Pancreas (tissue), 10 donors: Measurements from ENCODE around the gene TP53I13. TPM values are rescaled to one million over a fixed set of nuclear protein-coding genes. Genes with fewer than 3 reads are reported as not detected.

Experiments used
- ATAC-seq, 4 donors: fragments of 200-7000 bp; cut with Tn5 transposase; one replicate each; pipeline versions ENCODE4 v1.8.0 to v1.9.1; 2020; ENCODE audit warnings: mild to moderate bottlenecking in 4 of 4, moderate library complexity in 4 of 4
- DNase-seq, 6 donors: peaks; one replicate each; pipeline ENCODE4 v3.0.0-alpha.2; 2020
- FAIRE-seq: peaks from 2 replicates; lab custom pipeline; 2012; peaks lifted over from hg19 to GRCh38; lab: Jason Lieb, UNC
- H3K27ac ChIP-seq, 4 donors: fragments of 200-600 bp; sonication (generic); 1 replicate in 3 of 4; 2 replicates in 1 of 4; pipeline versions ENCODE4 v1.5.0 to v1.8.0; 2020
- H3K27me3 ChIP-seq, 4 donors: fragments of 200-600 bp; one replicate each; pipeline ENCODE4 v1.8.0; 2021
- H3K36me3 ChIP-seq, 3 donors: fragments of 200-600 bp; sonication (generic) in 1 of 3; one replicate each; pipeline versions ENCODE4 v1.5.0 to v1.8.0; 2020 to 2021
- H3K4me1 ChIP-seq, 3 donors: fragments of 200-600 bp; one replicate each; pipeline ENCODE4 v1.8.0; 2021
- H3K4me3 ChIP-seq, 4 donors: fragments of 200-600 bp; sonication (generic) in 2 of 4; one replicate each; pipeline versions ENCODE4 v1.5.0 to v1.8.0; 2020 to 2021
- H3K9me3 ChIP-seq, 4 donors: fragments of 200-600 bp; one replicate each; pipeline ENCODE4 v1.8.0; 2021
- WGBS, 2 donors: extraction: QIAGEN DNeasy Blood & Tissue Kit; methylation state at CpG; one replicate each; pipeline ENCODE4 v1.1.7; 2013; 5-methylcytosine and 5-hydroxymethylcytosine counted together
- intact Hi-C, 3 donors: fragments of 100-400 bp; cut with DNase I; formaldehyde crosslinking; loops; one replicate each; pipeline versions ENCODE4 v1.11.1 to v1.14.2; 2022
- polyA plus RNA-seq, 2 donors: library from polyadenylated mRNA; stranded (reverse); fragments of 200-250 nt; gene quantifications; one replicate each; pipeline ENCODE4 v1.2.3, GENCODE V29; 2013
- total RNA-seq, 6 donors: library from RNA; stranded (reverse); fragmentation: NEBNext Ultra II Directional in 4 of 6; extraction: Animal tissue kit (Norgen Biotek cat#: 25700) in 4 of 6; gene quantifications; one replicate each; pipeline versions ENCODE4 v1.2.1 to v1.2.4, GENCODE V29; 2021 to 2023
- TF ChIP-seq, protein P1 (sequence below), 4 donors: fragments of 200-600 bp; sonication (generic) in 3 of 4; IDR thresholded peaks; one replicate each; pipeline versions ENCODE4 v1.5.0 to v1.8.0; 2021; ENCODE audit warnings: antibody characterized with exemption in 4 of 4
- donor health status: healthy with polysubstance abuse.
- donor health status: DM: no; HTN: no; CAD: no; lungs with moderate emphysema.
- donor health status: DM: no; HTN: no; CAD: no.
- donor health status: control.
- donor health status: control.
- donor health status: Bipolar disorder and iron deficiency.
- donor health status: DM: yes; HTN: yes; CAD: no.
- donor health status: DM: no; HTN: no; CAD: no.
- donor health status: DM: no; HTN: no; CAD: no.
- donor health status: DM: yes; HTN: yes; CAD: no.

TP53I13 gene
- total and polyA plus RNA-seq, 8 donors = 16.5 to 176 (median 23.5) TPM

DNA sequence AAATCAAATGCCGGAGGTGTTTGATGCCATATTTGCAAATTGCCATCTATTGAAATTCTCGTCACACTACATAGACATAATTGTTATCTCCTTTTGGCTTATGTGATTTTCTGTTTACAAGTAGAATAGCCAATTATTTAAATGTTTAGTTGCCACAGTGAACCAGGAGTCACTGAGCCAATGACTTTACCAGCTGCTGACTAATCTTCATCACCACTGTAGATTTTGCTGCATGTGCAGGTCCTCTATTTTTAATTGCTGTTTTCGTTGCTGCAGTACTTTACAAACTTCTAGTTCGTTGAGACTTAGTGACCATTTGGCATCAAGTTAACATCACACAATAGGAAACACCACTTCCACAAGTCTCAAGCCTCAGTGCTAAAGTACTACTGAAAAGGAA lies 24.4 kb upstream of the TP53I13 start:
- no peak overlapping the region for H3K27ac ChIP-seq
- H3K36me3 ChIP-seq = peaks cover 0 to 10% (median 7%) of the 10 kb centered on the region in 3 donors
- H3K9me3 ChIP-seq = no peaks in the 10 kb centered on the region
- intact Hi-C loops = loop anchor here in 1 of 3 donors (10.0 kb wide), 1 partner anchor 169 kb away; no protein-coding TSS in a partner anchor
- H3K27me3 ChIP-seq = no peaks in the 10 kb centered on the region
- no peak overlapping the region for H3K4me3 ChIP-seq
- no peak for DNase-seq
- 84 to 88% methylated on average over 4 of the region's 4 CpGs for WGBS, 2 donors
- TF ChIP-seq, protein P1, sequence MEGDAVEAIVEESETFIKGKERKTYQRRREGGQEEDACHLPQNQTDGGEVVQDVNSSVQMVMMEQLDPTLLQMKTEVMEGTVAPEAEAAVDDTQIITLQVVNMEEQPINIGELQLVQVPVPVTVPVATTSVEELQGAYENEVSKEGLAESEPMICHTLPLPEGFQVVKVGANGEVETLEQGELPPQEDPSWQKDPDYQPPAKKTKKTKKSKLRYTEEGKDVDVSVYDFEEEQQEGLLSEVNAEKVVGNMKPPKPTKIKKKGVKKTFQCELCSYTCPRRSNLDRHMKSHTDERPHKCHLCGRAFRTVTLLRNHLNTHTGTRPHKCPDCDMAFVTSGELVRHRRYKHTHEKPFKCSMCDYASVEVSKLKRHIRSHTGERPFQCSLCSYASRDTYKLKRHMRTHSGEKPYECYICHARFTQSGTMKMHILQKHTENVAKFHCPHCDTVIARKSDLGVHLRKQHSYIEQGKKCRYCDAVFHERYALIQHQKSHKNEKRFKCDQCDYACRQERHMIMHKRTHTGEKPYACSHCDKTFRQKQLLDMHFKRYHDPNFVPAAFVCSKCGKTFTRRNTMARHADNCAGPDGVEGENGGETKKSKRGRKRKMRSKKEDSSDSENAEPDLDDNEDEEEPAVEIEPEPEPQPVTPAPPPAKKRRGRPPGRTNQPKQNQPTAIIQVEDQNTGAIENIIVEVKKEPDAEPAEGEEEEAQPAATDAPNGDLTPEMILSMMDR (IDR thresholded peaks at IDR 0.05) = no peak
- no peak for ATAC-seq
- no peaks in the 10 kb centered on the region for H3K4me1 ChIP-seq
- FAIRE-seq = no peak

GRCh38 chr17:29546085-29546484 lies 22.4 kb upstream of the TP53I13 start:
- no peak for DNase-seq
- 69 to 70% methylated on average over 1 of the region's 1 CpG for WGBS, 2 donors
- no peaks in the 10 kb centered on the region for H3K27me3 ChIP-seq
- H3K4me1 ChIP-seq = no peaks in the 10 kb centered on the region
- no peak overlapping the region for H3K4me3 ChIP-seq
- peak; percentile 62 to 72 (median 67) for ATAC-seq
- H3K9me3 ChIP-seq = no peaks in the 10 kb centered on the region
- H3K36me3 ChIP-seq = peaks cover 0 to 10% (median 7%) of the 10 kb centered on the region in 3 donors
- no peak for FAIRE-seq
- no peak overlapping the region for H3K27ac ChIP-seq
- intact Hi-C loops = loop anchor here in 1 of 3 donors (10.0 kb wide), 1 partner anchor 171 kb away; no protein-coding TSS in a partner anchor
- TF ChIP-seq, protein P1 (IDR thresholded peaks at IDR 0.05) = no peak

DNA sequence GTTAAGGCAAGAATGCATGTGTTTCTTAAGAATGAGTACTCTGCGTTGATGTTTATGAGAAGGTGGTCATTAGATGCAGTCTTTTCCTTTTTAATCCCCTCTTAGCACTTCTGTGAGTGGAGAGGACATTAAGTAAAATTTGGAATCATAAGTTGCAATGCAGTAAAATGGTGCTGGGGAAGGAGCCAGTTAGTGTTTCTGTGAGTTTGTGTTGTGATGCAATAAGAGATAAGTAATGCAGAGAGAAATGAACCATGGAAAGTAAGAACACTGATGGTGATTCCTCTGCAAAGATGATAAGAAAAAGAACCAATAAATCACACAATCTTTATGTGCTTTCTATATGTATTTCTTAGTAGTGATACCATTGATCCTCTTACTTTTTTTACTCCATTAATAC lies 21.7 kb upstream of the TP53I13 start:
- 90 to 97% methylated on average over 1 of the region's 1 CpG for WGBS, 2 donors
- TF ChIP-seq, protein P1 (IDR thresholded peaks at IDR 0.05) = no peak
- ATAC-seq = no peak
- Histone ChIP-seq H3K27ac (no peak overlapping the region), H3K27me3 (no peaks in the 10 kb centered on the region), H3K9me3 (no peaks in the 10 kb centered on the region), H3K4me1 (no peaks in the 10 kb centered on the region), H3K4me3 (no peak overlapping the region), H3K36me3 (peaks cover 0 to 10% (median 7%) of the 10 kb centered on the region in 3 donors)
- intact Hi-C loops = loop anchor here in 1 of 3 donors (10.0 kb wide), 1 partner anchor 172 kb away; no protein-coding TSS in a partner anchor
- FAIRE-seq = no peak
- no peak for DNase-seq

- no peak overlapping the region for H3K27ac ChIP-seq
- H3K27me3 ChIP-seq = no peaks in the 10 kb centered on the region
- H3K4me3 ChIP-seq = no peak overlapping the region
- intact Hi-C loops = loop anchor here in 1 of 3 donors (10.0 kb wide), 1 partner anchor 175 kb away; no protein-coding TSS in a partner anchor
- no peaks in the 10 kb centered on the region for H3K4me1 ChIP-seq
- FAIRE-seq (no peak), DNase-seq (no peak), ATAC-seq (peak in 2 of 4 donors; percentile 66 to 71)
- 27% methylated on average over 5 of the region's 5 CpGs for WGBS, 2 donors
- H3K36me3 ChIP-seq = no peaks in the 10 kb centered on the region
- H3K9me3 ChIP-seq = no peaks in the 10 kb centered on the region
- TF ChIP-seq, protein P1 (IDR thresholded peaks at IDR 0.05) = no peak
Measured at GRCh38 chr17:29549177-29549923, 19.2 kb upstream of the TP53I13 start.
